ENCODE data around the gene SEC61A2. TPM values are rescaled to one million over a fixed set of nuclear protein-coding genes. Genes with fewer than 3 reads are reported as not detected.

Gene SEC61A2
- total and polyA plus RNA-seq, 2 donors (not counting 3 experiments of a cell fraction or from before 2014, with no cell fraction given): 7.3 to 7.5 TPM

DNA sequence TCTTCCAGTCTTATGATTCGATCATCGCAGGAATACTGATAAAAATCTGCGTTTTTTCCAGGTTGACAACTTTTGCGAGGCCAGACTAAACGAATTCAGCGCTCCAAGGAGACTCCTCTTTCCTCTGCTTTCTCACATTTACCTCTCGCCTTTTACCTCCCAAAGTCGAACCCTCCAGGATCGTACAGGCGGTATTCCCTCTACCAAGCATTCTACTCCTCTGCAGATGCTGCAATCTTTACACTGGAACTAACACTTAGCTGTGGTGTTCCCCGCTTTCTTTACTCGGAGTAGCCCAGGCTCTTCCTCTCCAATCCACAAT lies 65.8 kb downstream of the SEC61A2 start:
- intact Hi-C loops (cut with micrococcal nuclease): loop anchor here (1.0 to 10.0 kb wide), 4 partner anchors 64 to 512 kb away; partner anchors contain the start of gene UPF2
- Histone ChIP-seq H3K4me3 (replicated peaks in 1 of 3; ENCODE audit: insufficient read depth in 1 of 3, low read depth in 1 of 3, low read length in 3 of 3) (peak overlapping the region; percentile 72 to 95 (median 86)), H3K27me3 (ENCODE audit: control insufficient read depth in 2 of 2, insufficient read depth in 2 of 2, low read length in 2 of 2) (no peaks in the 10 kb centered on the region), H3K9ac (replicated peaks; ENCODE audit: extremely low read depth, insufficient read depth, low read length) (peak overlapping the region; percentile 89), H2AFZ (ENCODE audit: low read depth, low read length) (peak overlapping the region; percentile 71), H3K4me1 (ENCODE audit: control insufficient read depth, extremely low read depth, insufficient read depth, low read length) (peaks cover 21% of the 10 kb centered on the region), H3K79me2 (ENCODE audit: control insufficient read depth, insufficient read depth, low read length) (peaks cover 84% of the 10 kb centered on the region), H3K36me3 (ENCODE audit: control insufficient read depth in 2 of 2, extremely low read depth in 1 of 2, insufficient read depth in 2 of 2, low read length in 2 of 2) (peaks cover 3% of the 10 kb centered on the region in 2 experiments), H3K4me2 (ENCODE audit: insufficient read depth, low read length) (peak overlapping the region; percentile 86), H4K20me1 (replicated peaks; ENCODE audit: control insufficient read depth, extremely low read depth, insufficient read depth, low read length) (no peaks in the 10 kb centered on the region), H3K27ac (ENCODE audit: insufficient read depth, low read depth, low read length) (peak overlapping the region; percentile 78), H3K9me1 (replicated peaks; ENCODE audit: control insufficient read depth, extremely low read depth, insufficient read depth, low read length) (no peaks in the 10 kb centered on the region), H3K9me3 (replicated peaks; ENCODE audit: control insufficient read depth, insufficient read depth, low read length) (no peaks in the 10 kb centered on the region)
- POLR2A ChIA-PET: interaction anchor here (0.6 to 1.1 kb wide), 2 partner anchors 202 to 585 kb away, joined by 4 to 6 read pairs; no protein-coding TSS in a partner anchor
- no peak for FAIRE-seq
- CTCF ChIA-PET: interaction anchor here (1.2 to 2.0 kb wide), 2 partner anchors 9 to 20 kb away, joined by 7 to 14 read pairs; no protein-coding TSS in a partner anchor
- TSS peak; percentile 32 for BruUV-seq (replicated peaks)
- dilution Hi-C loops (cut with MboI; ENCODE audit: extremely low pct_ligation_motif_present, low sequenced_read_pairs): no loop called here
- DNase-seq (ENCODE audit: low read depth, low spot score): no peak
- TF ChIP-seq FOS (IDR thresholded peaks at IDR 0.05; ENCODE audit: borderline replicate concordance, insufficient read depth, low read length) (no peak), GATA2 (IDR thresholded peaks at IDR 0.05; ENCODE audit: insufficient read depth, insufficient read length, low read depth, low read length) (peak; percentile 19)

DNA sequence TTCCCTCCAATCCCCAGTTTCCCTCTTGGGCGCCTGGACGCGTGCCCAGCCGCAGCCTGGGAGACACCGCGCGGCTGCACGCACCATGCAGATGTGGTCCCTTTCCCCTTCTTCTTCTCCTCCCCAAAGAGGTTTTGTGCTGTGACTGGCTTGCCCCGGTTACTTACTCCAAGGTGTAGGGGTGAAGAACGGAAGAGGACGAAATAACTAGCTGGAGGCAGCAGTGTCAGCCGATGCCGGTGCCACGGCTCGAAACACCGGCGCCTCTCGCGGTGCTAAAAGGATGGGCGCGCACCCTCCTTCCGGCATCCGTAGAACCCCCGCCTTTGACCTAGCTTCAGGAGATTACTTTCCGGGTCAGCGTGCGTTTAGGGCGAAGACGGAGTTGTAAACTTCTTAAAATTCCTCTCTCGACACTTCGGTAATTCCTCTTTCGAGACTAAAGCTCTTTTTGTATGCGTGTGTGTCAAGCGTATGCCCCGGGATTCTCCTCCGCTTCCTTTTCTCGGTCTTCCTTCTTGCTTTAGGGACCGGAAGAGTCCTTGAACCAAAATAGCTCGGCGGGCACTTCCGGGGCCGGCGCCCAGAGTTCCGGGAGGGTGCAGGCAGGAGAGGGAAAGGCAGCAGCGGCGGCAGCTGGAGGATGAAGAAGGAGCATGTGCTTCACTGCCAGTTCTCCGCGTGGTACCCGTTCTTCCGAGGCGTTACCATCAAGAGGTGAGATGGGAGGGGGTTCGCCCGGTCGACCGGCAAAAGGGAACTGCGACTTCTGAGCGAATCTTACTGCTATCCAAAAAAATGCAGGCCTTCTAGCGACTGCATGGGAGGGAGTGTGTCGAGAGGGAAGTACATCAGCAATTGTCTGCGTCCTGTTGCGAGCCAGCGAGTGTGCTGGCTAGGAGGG lies 66.4 kb downstream of the SEC61A2 start, which contains the start of the genes CDC123 and NUDT5:
Gene CDC123 (plus strand): TSS at position 586 of the 904 bp plus-strand sequence. CDS start 58 bp downstream, at position 644.
Gene NUDT5 (minus strand): TSS at position 289 of the 904 bp plus-strand sequence. CDS start 9,600 bp downstream, outside the sequence.
- Histone ChIP-seq H3K4me1 (ENCODE audit: control insufficient read depth, extremely low read depth, insufficient read depth, low read length) (peaks cover 21% of the 10 kb centered on the region), H3K36me3 (ENCODE audit: control insufficient read depth in 2 of 2, extremely low read depth in 1 of 2, insufficient read depth in 2 of 2, low read length in 2 of 2) (peaks cover 3% of the 10 kb centered on the region in 2 experiments), H3K27ac (ENCODE audit: insufficient read depth, low read depth, low read length) (peak within 1 kb of the TSS; percentile 78), H2AFZ (ENCODE audit: low read depth, low read length) (peak within 1 kb of the TSS; percentile 71), H3K9me3 (replicated peaks; ENCODE audit: control insufficient read depth, insufficient read depth, low read length) (no peaks in the 10 kb centered on the region), H3K9me1 (replicated peaks; ENCODE audit: control insufficient read depth, extremely low read depth, insufficient read depth, low read length) (no peaks in the 10 kb centered on the region), H4K20me1 (replicated peaks; ENCODE audit: control insufficient read depth, extremely low read depth, insufficient read depth, low read length) (no peaks in the 10 kb centered on the region), H3K9ac (replicated peaks; ENCODE audit: extremely low read depth, insufficient read depth, low read length) (peak within 1 kb of the TSS; percentile 89), H3K4me3 (replicated peaks in 1 of 3; ENCODE audit: insufficient read depth in 1 of 3, low read depth in 1 of 3, low read length in 3 of 3) (peak within 1 kb of the TSS; percentile 72 to 95 (median 86)), H3K27me3 (ENCODE audit: control insufficient read depth in 2 of 2, insufficient read depth in 2 of 2, low read length in 2 of 2) (no peaks in the 10 kb centered on the region), H3K4me2 (ENCODE audit: insufficient read depth, low read length) (peak within 1 kb of the TSS; percentile 89), H3K79me2 (ENCODE audit: control insufficient read depth, insufficient read depth, low read length) (peaks cover 83% of the 10 kb centered on the region)
- intact Hi-C loops (cut with micrococcal nuclease): loop anchor here (1.0 to 10.0 kb wide), 4 partner anchors 65 to 511 kb away; partner anchors contain the start of gene UPF2
- TF ChIP-seq POLR2A (IDR thresholded peaks at IDR 0.05; ENCODE audit: low read depth, low read length) (no peak), POLR2AphosphoS5 (IDR thresholded peaks at IDR 0.05; ENCODE audit: insufficient read depth, low read depth, low read length) (peak; percentile 23), FOS (IDR thresholded peaks at IDR 0.05; ENCODE audit: borderline replicate concordance, insufficient read depth, low read length) (no peak), MYC (IDR thresholded peaks at IDR 0.05; ENCODE audit: low read depth, low read length) (peak; percentile 87), GATA2 (IDR thresholded peaks at IDR 0.05; ENCODE audit: insufficient read depth, insufficient read length, low read depth, low read length) (no peak)
- TF ChIP-seq, protein P1, sequence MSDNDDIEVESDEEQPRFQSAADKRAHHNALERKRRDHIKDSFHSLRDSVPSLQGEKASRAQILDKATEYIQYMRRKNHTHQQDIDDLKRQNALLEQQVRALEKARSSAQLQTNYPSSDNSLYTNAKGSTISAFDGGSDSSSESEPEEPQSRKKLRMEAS (IDR thresholded peaks at IDR 0.05; ENCODE audit: insufficient read depth, insufficient read length): peak; percentile 48
- TF ChIP-seq, protein P2, sequence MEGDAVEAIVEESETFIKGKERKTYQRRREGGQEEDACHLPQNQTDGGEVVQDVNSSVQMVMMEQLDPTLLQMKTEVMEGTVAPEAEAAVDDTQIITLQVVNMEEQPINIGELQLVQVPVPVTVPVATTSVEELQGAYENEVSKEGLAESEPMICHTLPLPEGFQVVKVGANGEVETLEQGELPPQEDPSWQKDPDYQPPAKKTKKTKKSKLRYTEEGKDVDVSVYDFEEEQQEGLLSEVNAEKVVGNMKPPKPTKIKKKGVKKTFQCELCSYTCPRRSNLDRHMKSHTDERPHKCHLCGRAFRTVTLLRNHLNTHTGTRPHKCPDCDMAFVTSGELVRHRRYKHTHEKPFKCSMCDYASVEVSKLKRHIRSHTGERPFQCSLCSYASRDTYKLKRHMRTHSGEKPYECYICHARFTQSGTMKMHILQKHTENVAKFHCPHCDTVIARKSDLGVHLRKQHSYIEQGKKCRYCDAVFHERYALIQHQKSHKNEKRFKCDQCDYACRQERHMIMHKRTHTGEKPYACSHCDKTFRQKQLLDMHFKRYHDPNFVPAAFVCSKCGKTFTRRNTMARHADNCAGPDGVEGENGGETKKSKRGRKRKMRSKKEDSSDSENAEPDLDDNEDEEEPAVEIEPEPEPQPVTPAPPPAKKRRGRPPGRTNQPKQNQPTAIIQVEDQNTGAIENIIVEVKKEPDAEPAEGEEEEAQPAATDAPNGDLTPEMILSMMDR (IDR thresholded peaks at IDR 0.05; ENCODE audit: extremely low read depth in 1 of 2, insufficient read depth in 1 of 2, low read depth in 1 of 2, low read length in 2 of 2): no peak
- dilution Hi-C loops (cut with MboI; ENCODE audit: extremely low pct_ligation_motif_present, low sequenced_read_pairs): no loop called here
- peak; percentile 73 for FAIRE-seq
- POLR2A ChIA-PET: interaction anchor here (0.6 to 1.1 kb wide), 2 partner anchors 202 to 586 kb away, joined by 4 to 6 read pairs; no protein-coding TSS in a partner anchor
- peak; percentile 85 for DNase-seq (ENCODE audit: low read depth, low spot score)
- CTCF ChIA-PET: interaction anchor here (0.6 to 2.0 kb wide), 4 partner anchors 10 to 878 kb away, joined by 3 to 14 read pairs (median 6); no protein-coding TSS in a partner anchor
- BruUV-seq (replicated peaks): no TSS peak

Data from endothelial cell of umbilical vein (primary cell).